CD4-positive, alpha-beta T cell (primary cell): ENCODE measurements around the gene ZFP90. TPM values are rescaled to one million over a fixed set of nuclear protein-coding genes. Genes with fewer than 3 reads are reported as not detected.

Experiments
- ATAC-seq: fragments of 200-7000 bp; cut with Tn5 transposase; one replicate; pipeline ENCODE4 v1.10.0; 2022; ENCODE audit warnings: mild to moderate bottlenecking; ENCODE audit not compliant: poor library complexity
- CTCF ChIA-PET: fragments of 350-600 bp; sonication (Branson Sonifier 250); formaldehyde crosslinking; loops from one replicate; lab custom pipeline; 2021; ENCODE audit warnings: antibody characterized with exemption, inconsistent platforms; lab: Charles Lee
- POLR2A ChIA-PET: fragments of 350-600 bp; sonication (Branson Sonifier 250); formaldehyde crosslinking; loops from one replicate; lab custom pipeline; 2021; ENCODE audit warnings: antibody characterized with exemption, inconsistent platforms; lab: Charles Lee
- DNase-seq, 14 experiments: peaks; one replicate each; pipeline ENCODE4 v3.0.0-alpha.2; 2013 to 2020; ENCODE audit warnings: mixed read lengths in 2 of 14
- H3K27ac ChIP-seq, 2 donors: one replicate each; pipeline versions ENCODE4 v1.5.1 to v1.7.0; 2013; ENCODE audit warnings: low read length in 2 of 2, low read depth in 1 of 2, mild to moderate bottlenecking in 1 of 2
- H3K27me3 ChIP-seq, 2 experiments: 1 replicate in 1 of 2; 2 replicates in 1 of 2; pipeline versions ENCODE4 v1.6.1 to v1.7.0; 2013; ENCODE audit warnings: low read length in 2 of 2, control low read depth in 1 of 2, mild to moderate bottlenecking in 1 of 2, moderate library complexity in 1 of 2; ENCODE audit not compliant: insufficient read depth in 2 of 2, control insufficient read depth in 1 of 2
- H3K36me3 ChIP-seq: one replicate; pipeline ENCODE4 v1.6.1; 2013; ENCODE audit warnings: low read length, control low read depth; ENCODE audit not compliant: insufficient read depth
- H3K4me1 ChIP-seq: one replicate; pipeline ENCODE4 v1.6.1; 2013; ENCODE audit warnings: low read length, control low read depth; ENCODE audit not compliant: insufficient read depth
- H3K4me3 ChIP-seq: one replicate; pipeline ENCODE4 v1.5.1; 2013; ENCODE audit warnings: mild to moderate bottlenecking, low read length, moderate library complexity
- H3K9me3 ChIP-seq, 2 experiments: 1 replicate in 1 of 2; 2 replicates in 1 of 2; pipeline versions ENCODE4 v1.6.1 to v1.7.0; 2013; ENCODE audit warnings: low read length in 2 of 2, mild to moderate bottlenecking in 2 of 2, control low read depth in 1 of 2, moderate library complexity in 1 of 2; ENCODE audit not compliant: control insufficient read depth in 1 of 2, insufficient read depth in 1 of 2
- H3K27ac Mint-ChIP-seq: one replicate; pipeline ENCODE4 v1.8.0; 2020; ENCODE audit warnings: mixed read lengths
- H3K27me3 Mint-ChIP-seq: one replicate; pipeline ENCODE4 v1.8.0; 2021; ENCODE audit warnings: mixed read lengths
- H3K36me3 Mint-ChIP-seq: one replicate; pipeline ENCODE4 v1.8.0; 2021; ENCODE audit warnings: low read depth, mixed read lengths
- H3K4me1 Mint-ChIP-seq: one replicate; pipeline ENCODE4 v1.8.0; 2021; ENCODE audit warnings: low read depth, mixed read lengths
- H3K4me3 Mint-ChIP-seq: one replicate; pipeline ENCODE4 v1.8.0; 2020; ENCODE audit warnings: mild to moderate bottlenecking, mixed read lengths
- H3K9me3 Mint-ChIP-seq: one replicate; pipeline ENCODE4 v1.8.0; 2020; ENCODE audit warnings: mixed read lengths
- intact Hi-C, 2 experiments: fragments of 100-400 bp; cut with DNase I in 1 of 2; cut with micrococcal nuclease in 1 of 2; formaldehyde crosslinking; loops; one replicate each; pipeline versions ENCODE4 v1.15.1 to v1.9.0; 2023 to 2025; cut with DNase I, micrococcal nuclease
- total RNA-seq, 174 experiments: library from RNA in 2 of 174; stranded (reverse) in 2 of 174; gene quantifications; one replicate each; pipeline ENCODE4 v1.2.3 and lab custom pipeline; 2021 to 2026
- TF ChIP-seq, protein P1 (sequence below): fragments of 200-600 bp; IDR thresholded peaks from one replicate; pipeline ENCODE4 v1.8.0; 2022; ENCODE audit warnings: antibody characterized with exemption, mild to moderate bottlenecking

The ZFP90 gene
- total RNA-seq, 2 experiments from 2014 or later, result 23.3 to 24.3 TPM

GRCh38 chr16:68535331-68535730, 3.8 kb upstream of the ZFP90 start:
- peaks cover 27% of the 10 kb centered on the region for H3K4me1 Mint-ChIP-seq
- no peak overlapping the region for H3K4me3 Mint-ChIP-seq
- H3K4me1 ChIP-seq, result peaks cover 26% of the 10 kb centered on the region
- no peaks in the 10 kb centered on the region for H3K9me3 ChIP-seq
- peaks cover 26% of the 10 kb centered on the region for H3K36me3 Mint-ChIP-seq
- POLR2A ChIA-PET, result no interaction called here
- CTCF ChIA-PET, result interaction anchor here (0.5 to 1.6 kb wide), 2 partner anchors 14 to 16 kb away, joined by 4 to 6 read pairs; no protein-coding TSS in a partner anchor
- H3K27ac Mint-ChIP-seq, result peak overlapping the region; percentile 100
- H3K36me3 ChIP-seq, result no peaks in the 10 kb centered on the region
- DNase-seq (no peak), ATAC-seq (no peak)
- no peaks in the 10 kb centered on the region for H3K27me3 ChIP-seq
- H3K4me3 ChIP-seq, result no peak overlapping the region
- no peak overlapping the region for H3K27ac ChIP-seq
- H3K27me3 Mint-ChIP-seq, result no peaks in the 10 kb centered on the region
- H3K9me3 Mint-ChIP-seq, result no peaks in the 10 kb centered on the region
- intact Hi-C loops, result loop anchor here in 1 of 2 experiments (10.0 kb wide), 1 partner anchor 1989 kb away; the partner anchor contains the start of genes COG4 and SF3B3
- TF ChIP-seq, protein P1, sequence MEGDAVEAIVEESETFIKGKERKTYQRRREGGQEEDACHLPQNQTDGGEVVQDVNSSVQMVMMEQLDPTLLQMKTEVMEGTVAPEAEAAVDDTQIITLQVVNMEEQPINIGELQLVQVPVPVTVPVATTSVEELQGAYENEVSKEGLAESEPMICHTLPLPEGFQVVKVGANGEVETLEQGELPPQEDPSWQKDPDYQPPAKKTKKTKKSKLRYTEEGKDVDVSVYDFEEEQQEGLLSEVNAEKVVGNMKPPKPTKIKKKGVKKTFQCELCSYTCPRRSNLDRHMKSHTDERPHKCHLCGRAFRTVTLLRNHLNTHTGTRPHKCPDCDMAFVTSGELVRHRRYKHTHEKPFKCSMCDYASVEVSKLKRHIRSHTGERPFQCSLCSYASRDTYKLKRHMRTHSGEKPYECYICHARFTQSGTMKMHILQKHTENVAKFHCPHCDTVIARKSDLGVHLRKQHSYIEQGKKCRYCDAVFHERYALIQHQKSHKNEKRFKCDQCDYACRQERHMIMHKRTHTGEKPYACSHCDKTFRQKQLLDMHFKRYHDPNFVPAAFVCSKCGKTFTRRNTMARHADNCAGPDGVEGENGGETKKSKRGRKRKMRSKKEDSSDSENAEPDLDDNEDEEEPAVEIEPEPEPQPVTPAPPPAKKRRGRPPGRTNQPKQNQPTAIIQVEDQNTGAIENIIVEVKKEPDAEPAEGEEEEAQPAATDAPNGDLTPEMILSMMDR, result no peak

DNA sequence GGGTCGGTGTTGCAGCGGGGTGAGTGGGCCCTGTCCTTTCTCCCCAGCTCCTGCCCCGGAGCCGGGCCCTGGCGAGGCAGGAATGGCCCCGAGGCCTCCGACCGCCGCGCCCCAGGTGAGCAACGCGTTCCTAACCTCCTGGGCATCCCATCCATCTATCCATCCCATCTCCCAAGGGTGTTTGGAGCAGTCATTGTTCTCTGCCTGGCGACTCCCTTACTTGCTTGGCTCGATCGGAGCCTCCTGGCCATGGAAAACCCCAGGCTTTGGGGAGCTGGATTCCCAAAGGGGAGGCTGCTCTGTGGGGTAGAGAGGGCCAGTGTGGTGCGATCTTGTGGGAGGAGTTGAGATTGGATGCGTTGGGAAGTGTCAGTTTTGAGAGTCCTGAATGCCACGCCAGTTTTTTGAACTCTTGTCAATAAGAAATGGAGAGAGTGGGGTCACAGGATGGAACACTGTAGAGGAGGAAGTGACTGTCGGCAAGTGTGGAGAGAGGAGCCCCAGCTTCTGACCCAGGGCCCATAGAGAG, 684 bp downstream of the ZFP90 start:
- intact Hi-C loops, result loop anchor here (1.0 to 10.0 kb wide), 2 partner anchors 10 to 1985 kb away; partner anchors contain the start of genes COG4 (in 1 of the 2) and SF3B3 (in 1 of the 2)
- H3K4me3 Mint-ChIP-seq, result peak overlapping the region; percentile 97
- H3K36me3 Mint-ChIP-seq, result peaks cover 53% of the 10 kb centered on the region
- no peaks in the 10 kb centered on the region for H3K9me3 Mint-ChIP-seq
- peak overlapping the region; percentile 79 for H3K4me3 ChIP-seq
- ChIA-PET POLR2A (interaction anchor here (0.6 to 2.6 kb wide), 9 partner anchors 9 to 668 kb away, joined by 3 to 28 read pairs (median 3); no protein-coding TSS in a partner anchor), CTCF (interaction anchor here (0.8 to 3.5 kb wide), 3 partner anchors 11 to 51 kb away, joined by 3 to 15 read pairs (median 12); no protein-coding TSS in a partner anchor)
- DNase-seq (peak in 5 of 14 experiments; percentile 8 to 73 (median 48)), ATAC-seq (peak; percentile 34)
- H3K27me3 Mint-ChIP-seq, result no peaks in the 10 kb centered on the region
- H3K27me3 ChIP-seq, result no peaks in the 10 kb centered on the region
- H3K4me1 ChIP-seq, result peaks cover 21% of the 10 kb centered on the region
- TF ChIP-seq, protein P1, result no peak
- H3K27ac ChIP-seq, result peak overlapping the region; percentile 50 to 72
- H3K9me3 ChIP-seq, result peaks cover 0 to 2% of the 10 kb centered on the region in 2 experiments
- peaks cover 21% of the 10 kb centered on the region for H3K36me3 ChIP-seq
- H3K4me1 Mint-ChIP-seq, result peaks cover 30% of the 10 kb centered on the region
- peak overlapping the region; percentile 100 for H3K27ac Mint-ChIP-seq

DNA sequence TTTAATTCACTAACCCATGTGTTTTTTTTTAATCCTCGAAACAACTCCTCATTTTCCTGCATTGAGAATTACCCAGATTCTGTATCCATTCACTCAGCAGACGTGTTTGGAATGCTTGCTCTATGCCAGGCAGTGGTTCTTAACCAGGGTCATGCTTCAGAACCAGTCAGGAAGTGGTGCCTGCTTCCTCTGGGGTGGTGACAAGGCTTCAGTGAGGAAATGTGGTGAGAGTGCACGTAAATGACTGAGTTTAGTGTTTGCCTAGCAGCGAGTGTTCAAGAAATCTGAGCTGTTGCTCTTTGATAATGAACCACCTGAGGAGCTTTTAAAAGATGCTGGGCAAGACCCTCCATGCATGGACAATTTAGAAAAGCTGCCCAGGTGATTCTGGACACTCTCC, 9.9 kb downstream of the ZFP90 start:
- H3K27me3 Mint-ChIP-seq, result no peaks in the 10 kb centered on the region
- ChIA-PET POLR2A (interaction anchor here (0.6 to 1.1 kb wide), 6 partner anchors 9 to 1880 kb away, joined by 3 to 9 read pairs (median 4); partner anchors contain the start of gene ZFP90), CTCF (interaction anchor here (1.7 kb wide), 1 partner anchor 20 kb away, joined by 4 read pairs; no protein-coding TSS in a partner anchor)
- peak overlapping the region; percentile 52 for H3K4me3 Mint-ChIP-seq
- H3K27ac Mint-ChIP-seq, result peak overlapping the region; percentile 87
- peaks cover 93% of the 10 kb centered on the region for H3K36me3 Mint-ChIP-seq
- H3K4me1 Mint-ChIP-seq, result peaks cover 39% of the 10 kb centered on the region
- TF ChIP-seq, protein P1, result no peak
- H3K27me3 ChIP-seq, result no peaks in the 10 kb centered on the region
- peak; percentile 100 for ATAC-seq
- H3K4me1 ChIP-seq, result peaks cover 10% of the 10 kb centered on the region
- peaks cover 8% of the 10 kb centered on the region for H3K9me3 Mint-ChIP-seq
- H3K36me3 ChIP-seq, result peaks cover 52% of the 10 kb centered on the region
- H3K9me3 ChIP-seq, result peaks cover 32 to 56% of the 10 kb centered on the region in 2 experiments
- H3K4me3 ChIP-seq, result no peak overlapping the region
- H3K27ac ChIP-seq, result no peak overlapping the region
- peak in 10 of 14 experiments; percentile 6 to 73 (median 47) for DNase-seq
- intact Hi-C loops, result loop anchor here in 1 of 2 experiments (1.0 kb wide), 1 partner anchor 9 kb away; no protein-coding TSS in a partner anchor
